ENCODE results near the gene FAM193B. TPM values are rescaled to one million over a fixed set of nuclear protein-coding genes. Genes with fewer than 3 reads are reported as not detected.

FAM193B gene
- total and polyA plus RNA-seq, 2 of the 13 experiments (the other 11 are each of a cell fraction or from before 2014, with no cell fraction given) = 21.2 to 40.9 TPM

DNA sequence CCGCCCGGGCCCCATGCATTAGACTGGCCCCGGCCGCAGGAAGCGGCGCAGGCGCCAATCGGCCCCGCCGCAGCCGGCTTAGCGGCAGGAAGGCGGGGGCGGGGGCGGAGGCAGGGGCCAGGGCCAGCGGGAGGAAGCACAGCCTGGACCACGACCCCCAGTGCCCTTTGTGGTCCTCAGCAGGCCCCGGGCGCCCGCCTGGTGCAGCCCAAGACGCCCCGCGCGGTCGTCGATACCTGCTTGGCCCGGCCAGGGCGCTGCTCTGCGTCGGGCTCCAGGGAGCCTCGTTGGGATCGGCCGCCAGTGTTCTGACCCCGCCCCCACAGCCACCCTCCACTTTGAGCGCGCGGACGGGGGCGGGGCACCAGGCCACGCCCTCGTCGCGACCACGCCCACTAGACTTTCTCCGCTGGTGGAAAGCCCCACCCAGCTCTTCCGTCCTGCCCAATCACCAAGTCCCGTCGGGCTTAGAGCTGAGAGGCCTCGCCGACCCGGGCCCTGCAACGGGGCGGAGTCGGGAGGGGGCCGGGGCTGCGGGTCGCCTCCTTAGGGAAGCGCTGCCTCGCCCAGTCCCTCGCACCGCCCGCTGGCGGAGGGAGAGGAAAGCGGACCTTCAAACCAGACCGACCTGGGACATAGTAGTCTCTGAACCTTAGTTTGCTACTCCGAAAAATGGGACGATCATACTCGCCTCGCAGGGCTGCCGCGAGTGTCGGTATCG is 56.9 kb downstream of the FAM193B start, which contains the start of gene PDLIM7 (continued):
- TF ChIP-seq, protein P1, sequence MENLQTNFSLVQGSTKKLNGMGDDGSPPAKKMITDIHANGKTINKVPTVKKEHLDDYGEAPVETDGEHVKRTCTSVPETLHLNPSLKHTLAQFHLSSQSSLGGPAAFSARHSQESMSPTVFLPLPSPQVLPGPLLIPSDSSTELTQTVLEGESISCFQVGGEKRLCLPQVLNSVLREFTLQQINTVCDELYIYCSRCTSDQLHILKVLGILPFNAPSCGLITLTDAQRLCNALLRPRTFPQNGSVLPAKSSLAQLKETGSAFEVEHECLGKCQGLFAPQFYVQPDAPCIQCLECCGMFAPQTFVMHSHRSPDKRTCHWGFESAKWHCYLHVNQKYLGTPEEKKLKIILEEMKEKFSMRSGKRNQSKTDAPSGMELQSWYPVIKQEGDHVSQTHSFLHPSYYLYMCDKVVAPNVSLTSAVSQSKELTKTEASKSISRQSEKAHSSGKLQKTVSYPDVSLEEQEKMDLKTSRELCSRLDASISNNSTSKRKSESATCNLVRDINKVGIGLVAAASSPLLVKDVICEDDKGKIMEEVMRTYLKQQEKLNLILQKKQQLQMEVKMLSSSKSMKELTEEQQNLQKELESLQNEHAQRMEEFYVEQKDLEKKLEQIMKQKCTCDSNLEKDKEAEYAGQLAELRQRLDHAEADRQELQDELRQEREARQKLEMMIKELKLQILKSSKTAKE (CRISPR knock-in tag; IDR thresholded peaks at IDR 0.05; ENCODE audit: borderline replicate concordance) = no peak
- TF ChIP-seq NR1H2 (CRISPR knock-in tag; IDR thresholded peaks at IDR 0.05; ENCODE audit: borderline replicate concordance, low read depth) (no peak), NCOR1 (IDR thresholded peaks at IDR 0.05; ENCODE audit: borderline replicate concordance, low read length) (no peak; the same call in 1 of the 2 replicates), MTF2 (CRISPR knock-in tag; IDR thresholded peaks at IDR 0.05; ENCODE audit: borderline replicate concordance) (peak; percentile 47; the same call in 1 of the 2 replicates), ZNF451 (CRISPR knock-in tag; IDR thresholded peaks at IDR 0.05) (no peak), ZNF839 (CRISPR knock-in tag; IDR thresholded peaks at IDR 0.05; ENCODE audit: borderline replicate concordance) (no peak; the same call in 1 of the 2 replicates), ZNF274 (CRISPR knock-in tag; IDR thresholded peaks at IDR 0.05) (peak; percentile 45; the same call in 1 of the 2 replicates), ZNF34 (CRISPR knock-in tag; IDR thresholded peaks at IDR 0.05; ENCODE audit: borderline replicate concordance) (no peak), YEATS4 (CRISPR knock-in tag; IDR thresholded peaks at IDR 0.05; ENCODE audit: borderline replicate concordance) (no peak; the same call in 1 of the 2 replicates), NR2F1 (CRISPR knock-in tag; IDR thresholded peaks at IDR 0.05) (no peak), ZNF629 (CRISPR knock-in tag; conservative IDR thresholded peaks at IDR 0.05) (peak; percentile 99), NR2C2 (CRISPR knock-in tag; IDR thresholded peaks at IDR 0.05; ENCODE audit: borderline replicate concordance) (no peak), FOXC1 (CRISPR knock-in tag; IDR thresholded peaks at IDR 0.05; ENCODE audit: borderline replicate concordance) (peak; percentile 67; the same call in 1 of the 2 replicates), ZNF230 (CRISPR knock-in tag; IDR thresholded peaks at IDR 0.05) (no peak), ZNF510 (CRISPR knock-in tag; IDR thresholded peaks at IDR 0.05; ENCODE audit: low read depth) (no peak; the same call in 1 of the 2 replicates), NFE2L2 (IDR thresholded peaks at IDR 0.05; ENCODE audit: low read length) (no peak), KDM5A (IDR thresholded peaks at IDR 0.05; ENCODE audit: borderline replicate concordance, low read length) (no peak)
- TF ChIP-seq, protein P2, sequence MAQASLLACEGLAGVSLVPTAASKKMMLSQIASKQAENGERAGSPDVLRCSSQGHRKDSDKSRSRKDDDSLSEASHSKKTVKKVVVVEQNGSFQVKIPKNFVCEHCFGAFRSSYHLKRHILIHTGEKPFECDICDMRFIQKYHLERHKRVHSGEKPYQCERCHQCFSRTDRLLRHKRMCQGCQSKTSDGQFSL (CRISPR knock-in tag; IDR thresholded peaks at IDR 0.05) = no peak
- TF ChIP-seq, protein P3, sequence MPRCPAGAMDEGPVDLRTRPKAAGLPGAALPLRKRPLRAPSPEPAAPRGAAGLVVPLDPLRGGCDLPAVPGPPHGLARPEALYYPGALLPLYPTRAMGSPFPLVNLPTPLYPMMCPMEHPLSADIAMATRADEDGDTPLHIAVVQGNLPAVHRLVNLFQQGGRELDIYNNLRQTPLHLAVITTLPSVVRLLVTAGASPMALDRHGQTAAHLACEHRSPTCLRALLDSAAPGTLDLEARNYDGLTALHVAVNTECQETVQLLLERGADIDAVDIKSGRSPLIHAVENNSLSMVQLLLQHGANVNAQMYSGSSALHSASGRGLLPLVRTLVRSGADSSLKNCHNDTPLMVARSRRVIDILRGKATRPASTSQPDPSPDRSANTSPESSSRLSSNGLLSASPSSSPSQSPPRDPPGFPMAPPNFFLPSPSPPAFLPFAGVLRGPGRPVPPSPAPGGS (CRISPR knock-in tag; IDR thresholded peaks at IDR 0.05) = no peak
- TF ChIP-seq, protein P4, sequence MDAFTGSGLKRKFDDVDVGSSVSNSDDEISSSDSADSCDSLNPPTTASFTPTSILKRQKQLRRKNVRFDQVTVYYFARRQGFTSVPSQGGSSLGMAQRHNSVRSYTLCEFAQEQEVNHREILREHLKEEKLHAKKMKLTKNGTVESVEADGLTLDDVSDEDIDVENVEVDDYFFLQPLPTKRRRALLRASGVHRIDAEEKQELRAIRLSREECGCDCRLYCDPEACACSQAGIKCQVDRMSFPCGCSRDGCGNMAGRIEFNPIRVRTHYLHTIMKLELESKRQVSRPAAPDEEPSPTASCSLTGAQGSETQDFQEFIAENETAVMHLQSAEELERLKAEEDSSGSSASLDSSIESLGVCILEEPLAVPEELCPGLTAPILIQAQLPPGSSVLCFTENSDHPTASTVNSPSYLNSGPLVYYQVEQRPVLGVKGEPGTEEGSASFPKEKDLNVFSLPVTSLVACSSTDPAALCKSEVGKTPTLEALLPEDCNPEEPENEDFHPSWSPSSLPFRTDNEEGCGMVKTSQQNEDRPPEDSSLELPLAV (CRISPR knock-in tag; conservative IDR thresholded peaks at IDR 0.05; ENCODE audit: low read depth) = no peak
